GM21529 (cell line): ENCODE results near the gene ADAM12.
"Not testable (repeated sequence)": the region's sequence is repeated elsewhere in the genome, so short reads cannot be mapped to it uniquely, and the experiment has no call there.

ENCODE experiments used
- ATAC-seq: cut with Tn5 transposase; IDR thresholded peaks from one replicate; pipeline ENCODE4 v1.9.1; 2021; ENCODE audit not compliant: unreplicated experiment

Gene ADAM12

GRCh38 chr10:126374435-126374834 is 13.8 kb downstream of the ADAM12 start:
- no peak for ATAC-seq

- no peak for ATAC-seq
These were observed 14.3 kb downstream of the ADAM12 start for GRCh38 chr10:126373972-126374371.

- no peak for ATAC-seq
These were observed 15.1 kb downstream of the ADAM12 start for GRCh38 chr10:126373147-126373546.

GRCh38 chr10:126372396-126372795 is 15.9 kb downstream of the ADAM12 start:
- ATAC-seq: no peak

- no peak for ATAC-seq
These were observed 19.1 kb downstream of the ADAM12 start for GRCh38 chr10:126369125-126369710.

GRCh38 chr10:126357169-126357568 is 31.1 kb downstream of the ADAM12 start:
- ATAC-seq: no peak

- no peak for ATAC-seq
These were observed 34.6 kb downstream of the ADAM12 start for GRCh38 chr10:126353666-126354065.

GRCh38 chr10:126352453-126352852 is 35.8 kb downstream of the ADAM12 start:
- ATAC-seq: no peak

- ATAC-seq: no peak
These were observed 37.3 kb downstream of the ADAM12 start for GRCh38 chr10:126351021-126351420.

- no peak for ATAC-seq
These were observed 37.9 kb downstream of the ADAM12 start for GRCh38 chr10:126350216-126350992.

- ATAC-seq: no peak
These were observed 38.6 kb downstream of the ADAM12 start for GRCh38 chr10:126349676-126350075.

GRCh38 chr10:126349101-126349500 is 39.2 kb downstream of the ADAM12 start:
- ATAC-seq: no peak

- ATAC-seq: not testable (repeated sequence)
These were observed 44.8 kb downstream of the ADAM12 start for GRCh38 chr10:126343496-126343895.

GRCh38 chr10:126342680-126343079 is 45.6 kb downstream of the ADAM12 start:
- no peak for ATAC-seq

- ATAC-seq: no peak
These were observed 46.8 kb downstream of the ADAM12 start for GRCh38 chr10:126341491-126341890.

- ATAC-seq: no peak
These were observed 50.9 kb downstream of the ADAM12 start for GRCh38 chr10:126337251-126337810.

GRCh38 chr10:126336801-126337200 is 51.5 kb downstream of the ADAM12 start:
- ATAC-seq: no peak

GRCh38 chr10:126334272-126334671 is 54.0 kb downstream of the ADAM12 start:
- ATAC-seq: no peak

- no peak for ATAC-seq
These were observed 55.7 kb downstream of the ADAM12 start for GRCh38 chr10:126332576-126332975.

GRCh38 chr10:126331101-126331500 is 57.2 kb downstream of the ADAM12 start:
- ATAC-seq: no peak

- no peak for ATAC-seq
These were observed 63.5 kb downstream of the ADAM12 start for GRCh38 chr10:126324826-126325225.

- ATAC-seq: no peak
These were observed 66.8 kb downstream of the ADAM12 start for GRCh38 chr10:126321440-126321839.
